ENCODE measurements around the gene RHBDD3.
A peak's percentile ranks its signal among the peaks of the same experiment; 100 is the strongest.

The RHBDD3 gene

DNA sequence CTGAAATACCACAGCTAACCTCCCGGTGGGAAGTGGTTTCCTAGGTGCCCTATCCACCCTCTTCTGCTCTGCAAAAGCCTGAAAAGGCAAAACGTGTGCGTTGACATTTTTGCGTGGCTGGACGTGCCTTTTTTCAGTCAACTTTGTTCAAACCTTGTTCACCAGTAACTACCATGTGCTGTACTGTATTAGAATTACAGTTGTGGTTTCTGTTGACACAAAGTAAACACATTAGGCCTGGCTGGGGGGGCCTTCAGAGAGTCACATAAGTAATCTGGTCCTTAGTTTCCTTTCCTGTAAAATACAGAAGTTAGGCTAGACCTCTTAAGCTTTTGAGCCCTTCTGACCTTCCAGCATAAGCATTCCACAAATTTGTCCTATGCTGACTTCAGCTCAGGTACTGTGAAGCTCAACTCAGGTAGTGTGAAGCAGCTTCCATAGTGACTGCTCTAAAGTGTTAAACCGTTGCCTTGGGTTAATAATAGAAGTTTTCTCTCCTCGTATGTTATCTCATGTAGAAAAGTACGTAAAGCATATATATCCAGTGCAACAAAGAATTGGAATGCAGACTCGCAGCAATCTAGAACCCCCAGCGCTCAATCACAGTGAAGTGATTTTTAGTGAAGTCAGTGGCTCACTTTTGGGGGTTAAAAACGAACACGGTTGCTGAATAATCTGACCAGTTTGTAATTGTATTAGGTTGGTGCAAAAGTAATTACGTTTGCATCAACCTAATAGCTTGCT is 2.1 kb upstream of the RHBDD3 start:
- DNase-seq (ENCODE audit: low spot score) = no peak

DNA sequence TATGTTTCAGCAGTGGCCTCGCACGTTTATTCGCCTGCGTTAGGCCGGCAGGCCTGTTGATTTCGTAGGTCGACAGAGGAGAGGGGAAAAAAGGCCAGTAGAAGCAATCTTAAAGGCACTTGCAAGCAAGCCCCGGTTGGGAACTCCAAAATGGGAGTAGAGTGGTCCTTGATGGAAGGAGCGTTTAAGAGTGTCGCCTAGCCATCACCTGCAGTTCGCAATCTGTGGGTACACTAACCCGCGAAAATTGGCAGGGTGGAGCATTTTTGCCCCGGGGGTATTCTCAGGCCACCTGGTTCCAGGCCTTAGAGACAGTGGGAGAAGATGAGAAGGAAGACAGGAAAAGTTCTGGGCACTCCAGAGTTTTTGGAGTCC is 1.4 kb upstream of the RHBDD3 start:
- no peak for DNase-seq (ENCODE audit: low spot score)

- peak; percentile 20 for DNase-seq (ENCODE audit: low spot score)
These were observed 889 bp upstream of the RHBDD3 start for GRCh38 chr22:29268511-29269229.

GRCh38 chr22:29267462-29267857 is 321 bp downstream of the RHBDD3 start:
- DNase-seq (ENCODE audit: low spot score) = no peak

GRCh38 chr22:29266564-29267461 is 968 bp downstream of the RHBDD3 start:
- DNase-seq (ENCODE audit: low spot score) = no peak

- no peak for DNase-seq (ENCODE audit: low spot score)
These were observed 1.9 kb downstream of the RHBDD3 start for GRCh38 chr22:29265929-29266328.

DNA sequence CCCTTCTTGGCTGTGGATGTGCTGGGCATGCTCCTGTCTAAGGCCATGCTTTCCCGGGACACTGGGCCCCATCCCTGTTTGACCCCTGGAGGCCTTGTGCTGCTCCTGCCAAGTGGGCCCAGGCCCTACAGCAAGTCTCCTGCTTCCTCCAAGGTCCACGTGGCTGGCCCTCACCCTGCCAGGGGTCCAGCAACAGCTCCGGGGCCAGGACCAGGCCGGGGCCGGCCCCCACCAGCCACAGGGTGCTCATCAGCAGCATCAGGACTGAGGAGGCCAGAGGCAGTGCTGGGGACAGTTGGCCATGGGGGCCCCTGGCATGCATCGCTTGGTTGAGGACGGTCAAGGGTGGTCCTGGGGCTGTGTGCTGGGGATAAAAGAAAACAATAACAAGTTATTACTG is 2.5 kb downstream of the RHBDD3 start:
- no peak for DNase-seq (ENCODE audit: low spot score)

DNA sequence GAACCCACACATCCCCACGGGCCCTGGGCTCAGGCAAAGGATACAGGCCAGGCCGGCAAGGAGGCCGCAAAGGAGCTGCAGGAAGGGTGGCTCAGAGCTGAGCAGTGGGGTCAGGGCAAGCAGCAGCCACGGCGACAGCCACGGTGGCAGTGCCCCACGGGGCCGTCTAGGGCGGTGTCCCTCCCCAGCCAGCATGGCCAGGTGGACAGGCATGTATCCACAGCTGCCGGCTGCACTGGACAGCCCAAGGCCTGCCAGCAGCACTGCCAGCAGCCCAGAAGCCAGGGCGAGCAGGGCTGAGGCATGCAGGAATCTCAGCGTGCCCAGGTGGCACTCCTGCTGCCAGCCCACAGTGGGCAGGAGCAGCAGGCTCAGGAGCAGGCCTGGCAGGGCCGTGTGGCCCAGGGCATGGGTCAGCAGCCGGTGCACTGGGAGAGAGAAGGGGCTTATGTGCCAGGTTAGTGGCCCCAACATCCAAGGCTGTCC is 3.9 kb downstream of the RHBDD3 start:
- no peak for DNase-seq (ENCODE audit: low spot score)

- no peak for DNase-seq (ENCODE audit: low spot score)
These were observed 7.0 kb downstream of the RHBDD3 start for GRCh38 chr22:29260601-29261315.

- DNase-seq (ENCODE audit: low spot score) = no peak
These were observed 7.7 kb downstream of the RHBDD3 start for GRCh38 chr22:29260031-29260560.

- DNase-seq (ENCODE audit: low spot score) = no peak
These were observed 8.4 kb downstream of the RHBDD3 start for GRCh38 chr22:29259253-29259899.

DNA sequence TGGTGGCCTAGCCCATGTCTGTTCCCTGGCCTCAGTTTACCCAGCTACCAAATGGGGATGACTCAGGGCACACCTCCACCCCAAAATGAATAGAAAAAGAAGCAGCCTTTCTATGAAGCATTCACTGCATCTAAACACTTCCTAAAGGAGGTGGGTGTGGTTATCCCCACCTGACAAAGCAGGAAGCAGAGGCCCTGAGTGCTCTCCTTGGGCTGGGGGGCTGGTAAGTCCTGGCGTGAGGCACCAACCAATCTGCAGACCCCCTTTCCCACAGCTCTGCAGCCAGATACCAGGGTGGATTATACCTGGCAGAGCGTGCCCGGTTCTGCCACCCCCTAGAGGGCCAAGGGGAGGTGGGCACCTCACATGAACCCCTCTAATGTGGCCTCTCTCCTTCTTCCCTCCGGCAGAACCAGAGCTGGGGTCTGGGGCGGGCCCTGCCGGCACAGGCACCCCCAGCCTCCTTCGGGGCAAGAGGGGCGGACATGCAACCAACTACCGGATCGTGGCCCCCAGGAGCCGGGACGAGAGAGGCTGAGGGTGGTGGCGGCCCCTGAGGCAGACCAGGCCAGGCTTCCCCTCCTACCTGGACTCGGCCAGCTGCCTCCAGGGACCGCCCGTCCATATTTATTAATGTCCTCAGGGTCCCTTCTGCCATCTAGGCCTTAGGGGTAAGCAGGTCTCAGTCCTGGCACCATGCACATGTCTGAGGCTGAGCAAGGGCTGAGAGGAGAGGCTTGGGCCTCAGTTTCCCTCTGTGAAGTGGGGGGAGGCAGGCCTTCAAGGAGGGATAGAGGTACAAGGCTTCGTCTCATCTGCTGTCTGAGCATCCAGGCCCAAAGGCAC is 9.2 kb downstream of the RHBDD3 start:
- no peak for DNase-seq (ENCODE audit: low spot score)

DNA sequence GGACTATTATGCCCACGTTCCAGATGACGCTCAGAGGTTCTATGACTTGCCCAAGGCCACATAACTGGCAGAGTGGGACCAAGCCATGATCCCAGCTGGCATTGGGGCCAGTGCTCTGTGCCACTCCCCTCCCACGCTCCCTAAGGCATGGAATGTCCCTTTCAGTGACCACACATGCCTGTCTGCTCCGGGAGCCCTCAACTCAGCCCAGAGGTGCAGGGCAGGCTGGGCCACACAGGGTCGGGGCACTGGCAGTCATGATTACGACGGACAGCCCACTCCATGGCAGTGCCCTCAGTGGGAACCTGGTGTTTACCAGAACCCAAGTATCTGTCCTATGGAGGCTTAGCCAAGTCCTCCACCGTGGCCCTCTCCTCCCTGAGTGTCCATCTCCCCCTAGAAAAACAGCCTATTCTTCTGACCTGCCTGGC is 10.0 kb downstream of the RHBDD3 start:
- DNase-seq (ENCODE audit: low spot score) = no peak

- no peak for DNase-seq (ENCODE audit: low spot score)
These were observed 11.0 kb downstream of the RHBDD3 start for GRCh38 chr22:29256606-29257325.

- no peak for DNase-seq (ENCODE audit: low spot score)
These were observed 12.6 kb downstream of the RHBDD3 start for GRCh38 chr22:29255064-29255621.

DNA sequence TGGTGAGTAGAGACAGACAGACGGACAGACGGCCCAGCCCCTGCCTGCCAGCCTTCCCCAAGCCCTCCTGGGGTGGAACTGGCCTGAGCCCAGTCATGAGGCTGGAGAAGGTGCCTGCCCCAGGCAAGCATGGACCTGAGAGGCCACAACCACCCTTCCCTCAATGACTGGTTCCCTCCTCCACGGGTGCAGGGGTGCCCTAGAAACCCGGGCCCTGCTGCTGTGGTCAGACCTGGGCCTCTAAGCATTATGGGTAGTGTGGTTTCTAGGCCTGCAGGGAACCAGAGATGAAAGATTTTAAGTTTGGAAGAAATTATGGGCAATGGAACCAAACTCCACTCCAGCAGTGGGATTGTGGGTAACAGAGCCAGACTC is 13.5 kb downstream of the RHBDD3 start:
- no peak for DNase-seq (ENCODE audit: low spot score)

- DNase-seq (ENCODE audit: low spot score) = no peak
These were observed 14.1 kb downstream of the RHBDD3 start for GRCh38 chr22:29253561-29254285.

Data from CD4-positive, alpha-beta T cell treated with Interleukin-15 for 4 hours (primary cell).